HL-60 (cell line): ENCODE measurements around the gene SSBP4.

Experiments used
- CTCF ChIP-seq: IDR thresholded peaks from one replicate; pipeline ENCODE4 v1.5.1; 2011; ENCODE audit warnings: low read length, control low read depth, inconsistent platforms; ENCODE audit not compliant: insufficient read depth
- POLR2AphosphoS5 ChIP-seq: IDR thresholded peaks from 2 replicates; pipeline ENCODE4 v1.6.1; 2012; ENCODE audit warnings: low read depth
- REST ChIP-seq: IDR thresholded peaks from 2 replicates; pipeline ENCODE4 v1.6.1; 2012; ENCODE audit warnings: low read depth; ENCODE audit not compliant: insufficient replicate concordance

GRCh38 chr19:18443406-18443805, 24.2 kb downstream of the SSBP4 start:
- no peak for TF ChIP-seq REST
- TF ChIP-seq CTCF: no peak
- TF ChIP-seq POLR2AphosphoS5: no peak
